K562 (cell line): ENCODE measurements around the gene SYT17. TPM values are rescaled to one million over a fixed set of nuclear protein-coding genes. Genes with fewer than 3 reads are reported as not detected.

Experiments used
- ATF1 ChIP-seq, 2 experiments: fragments of 450-650 bp in 1 of 2; IDR thresholded peaks; 2 replicates each; pipeline ENCODE4 v1.6.1; 2016; ENCODE audit warnings: missing compliant biosample characterization in 1 of 2, missing genetic modification characterization in 1 of 2
- ELK3 ChIP-seq: fragments of 450-650 bp; formaldehyde crosslinking; IDR thresholded peaks from 2 replicates; pipeline ENCODE4 v1.4.0; 2020; ENCODE audit warnings: mild to moderate bottlenecking
- NBN ChIP-seq: fragments of 450-650 bp; IDR thresholded peaks from 2 replicates; pipeline ENCODE4 v1.6.1; 2016; ENCODE audit warnings: low read depth, mild to moderate bottlenecking
- NR2C2 ChIP-seq, 2 experiments: fragments of 200-800 bp in 1 of 2; sonication (Bioruptor generic) in 1 of 2; sonication (generic) in 1 of 2; formaldehyde crosslinking in 1 of 2; IDR thresholded peaks; 2 replicates each; pipeline versions ENCODE4 v1.6.1 to v1.8.0; 2016 to 2022; ENCODE audit warnings: mild to moderate bottlenecking in 1 of 2, missing compliant biosample characterization in 1 of 2, missing genetic modification characterization in 1 of 2, missing genetic modification reagents in 1 of 2
- NR4A1 ChIP-seq, 2 experiments: fragments of 250-450 bp in 1 of 2; fragments of 450-650 bp in 1 of 2; sonication (Bioruptor Pico) in 1 of 2; IDR thresholded peaks; 2 replicates each; pipeline versions ENCODE4 v1.4.0 to v1.6.1; 2016 to 2020; ENCODE audit warnings: mild to moderate bottlenecking in 2 of 2, missing compliant biosample characterization in 1 of 2, missing genetic modification characterization in 1 of 2, moderate library complexity in 1 of 2
- PML ChIP-seq: IDR thresholded peaks from 2 replicates; pipeline ENCODE4 v1.6.1; 2012; ENCODE audit warnings: low read length, inconsistent platforms
- POLR3A ChIP-seq: IDR thresholded peaks from 2 replicates; pipeline ENCODE4 v1.6.1; 2011; ENCODE audit warnings: borderline replicate concordance, mild to moderate bottlenecking, moderate library complexity; ENCODE audit not compliant: insufficient read length, insufficient read depth; ENCODE audit errors: extremely low read depth
- POLR3G ChIP-seq: IDR thresholded peaks from 2 replicates; pipeline ENCODE4 v1.6.1; 2011; ENCODE audit not compliant: insufficient read length, insufficient replicate concordance; ENCODE audit errors: extremely low read depth
- RAD21 ChIP-seq, 2 experiments: fragments of 250-450 bp in 1 of 2; fragments of 450-650 bp in 1 of 2; sonication (Bioruptor Pico) in 1 of 2; formaldehyde crosslinking in 1 of 2; IDR thresholded peaks in 1 of 2; conservative IDR thresholded peaks in 1 of 2; 2 replicates each; pipeline versions ENCODE4 v1.4.0 to v1.8.0; 2020 to 2022; ENCODE audit warnings: mild to moderate bottlenecking in 2 of 2, moderate library complexity in 1 of 2
- WHSC1 ChIP-seq: IDR thresholded peaks from one replicate; pipeline ENCODE4 v1.6.1; 2012; ENCODE audit warnings: low read length, control low read depth, inconsistent platforms
- ZNF239 ChIP-seq: fragments of 250-450 bp; sonication (Bioruptor Pico); IDR thresholded peaks from 2 replicates; pipeline ENCODE4 v1.4.0; 2020; ENCODE audit warnings: mild to moderate bottlenecking
- polyA plus RNA-seq, 8 experiments: library from polyadenylated mRNA; depleted of rRNA in 4 of 8; stranded (reverse) in 5 of 8; unstranded in 3 of 8; fragments of >200 nt; fragmentation: Nextera tagmentation in 2 of 8; fragmentation: Illumina TruSeq in 1 of 8; extraction: Ambion mirVana in 2 of 8; extraction: Trizol in 1 of 8; gene quantifications; 2 replicates each; pipeline versions ENCODE4 v1.2.1 to v1.2.3, GENCODE V29; 2011 to 2014; ENCODE audit warnings: inconsistent platforms in 1 of 8, missing spikeins in 1 of 8
- total RNA-seq, 7 experiments: library from RNA; depleted of rRNA in 6 of 7; stranded (reverse); fragments of >200 nt in 6 of 7; fragmentation: Illumina TruSeq in 2 of 7; extraction: Trizol in 2 of 7; gene quantifications; 2 replicates each; pipeline versions ENCODE4 v1.2.1 to v1.2.3, GENCODE V29; 2011 to 2021; ENCODE audit warnings: low replicate concordance in 1 of 7
- TF ChIP-seq, protein P1 (sequence below), 2 experiments: fragments of 450-650 bp; formaldehyde crosslinking in 1 of 2; IDR thresholded peaks; 2 replicates each; pipeline versions ENCODE4 v1.4.0 to v1.6.1; 2014 to 2020; ENCODE audit warnings: mild to moderate bottlenecking in 2 of 2, borderline replicate concordance in 1 of 2, low read depth in 1 of 2
- TF ChIP-seq, protein P2 (sequence below): sonication (generic); formaldehyde crosslinking; IDR thresholded peaks from 2 replicates; pipeline ENCODE4 v1.8.0; 2022; ENCODE audit warnings: mild to moderate bottlenecking, missing genetic modification reagents

SYT17 gene
- total and polyA plus RNA-seq, 9 of the 15 experiments (the other 6 are each of a cell fraction or from before 2014, with no cell fraction given) = not detected

DNA sequence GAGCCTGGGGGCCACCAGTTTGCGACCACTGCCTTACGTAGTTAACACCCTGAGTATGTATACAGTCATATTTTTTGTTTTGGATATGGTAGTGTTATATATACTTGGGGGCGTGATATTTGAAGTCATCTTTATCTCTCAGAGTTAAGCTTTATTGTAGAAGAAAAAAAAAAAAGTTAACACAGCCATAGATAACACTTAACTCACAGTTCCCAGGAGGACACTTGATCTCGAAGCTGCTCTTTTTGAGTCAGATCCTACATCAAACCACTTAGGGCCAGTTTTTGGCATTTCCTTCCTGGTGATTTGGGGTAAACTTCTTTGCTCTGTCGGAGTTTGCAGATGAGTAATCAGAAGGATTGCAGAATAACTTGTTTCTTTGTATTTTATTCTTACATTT, 48.5 kb upstream of the SYT17 start (continued):
- TF ChIP-seq, protein P1, sequence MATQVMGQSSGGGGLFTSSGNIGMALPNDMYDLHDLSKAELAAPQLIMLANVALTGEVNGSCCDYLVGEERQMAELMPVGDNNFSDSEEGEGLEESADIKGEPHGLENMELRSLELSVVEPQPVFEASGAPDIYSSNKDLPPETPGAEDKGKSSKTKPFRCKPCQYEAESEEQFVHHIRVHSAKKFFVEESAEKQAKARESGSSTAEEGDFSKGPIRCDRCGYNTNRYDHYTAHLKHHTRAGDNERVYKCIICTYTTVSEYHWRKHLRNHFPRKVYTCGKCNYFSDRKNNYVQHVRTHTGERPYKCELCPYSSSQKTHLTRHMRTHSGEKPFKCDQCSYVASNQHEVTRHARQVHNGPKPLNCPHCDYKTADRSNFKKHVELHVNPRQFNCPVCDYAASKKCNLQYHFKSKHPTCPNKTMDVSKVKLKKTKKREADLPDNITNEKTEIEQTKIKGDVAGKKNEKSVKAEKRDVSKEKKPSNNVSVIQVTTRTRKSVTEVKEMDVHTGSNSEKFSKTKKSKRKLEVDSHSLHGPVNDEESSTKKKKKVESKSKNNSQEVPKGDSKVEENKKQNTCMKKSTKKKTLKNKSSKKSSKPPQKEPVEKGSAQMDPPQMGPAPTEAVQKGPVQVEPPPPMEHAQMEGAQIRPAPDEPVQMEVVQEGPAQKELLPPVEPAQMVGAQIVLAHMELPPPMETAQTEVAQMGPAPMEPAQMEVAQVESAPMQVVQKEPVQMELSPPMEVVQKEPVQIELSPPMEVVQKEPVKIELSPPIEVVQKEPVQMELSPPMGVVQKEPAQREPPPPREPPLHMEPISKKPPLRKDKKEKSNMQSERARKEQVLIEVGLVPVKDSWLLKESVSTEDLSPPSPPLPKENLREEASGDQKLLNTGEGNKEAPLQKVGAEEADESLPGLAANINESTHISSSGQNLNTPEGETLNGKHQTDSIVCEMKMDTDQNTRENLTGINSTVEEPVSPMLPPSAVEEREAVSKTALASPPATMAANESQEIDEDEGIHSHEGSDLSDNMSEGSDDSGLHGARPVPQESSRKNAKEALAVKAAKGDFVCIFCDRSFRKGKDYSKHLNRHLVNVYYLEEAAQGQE (IDR thresholded peaks at IDR 0.05; ENCODE audit: borderline replicate concordance) = peak; percentile 28; the same call in 1 of the 2 replicates
- TF ChIP-seq, protein P1 (CRISPR knock-in tag; IDR thresholded peaks at IDR 0.05; ENCODE audit: low read depth) = no peak
- no peak for TF ChIP-seq ZNF239 (CRISPR knock-in tag)
- no peak for TF ChIP-seq POLR3G
- no peak for TF ChIP-seq RAD21 (CRISPR knock-in tag; conservative IDR thresholded peaks at IDR 0.05 in 1 of 2, IDR thresholded peaks at IDR 0.05 in 1 of 2)
- TF ChIP-seq, protein P2, sequence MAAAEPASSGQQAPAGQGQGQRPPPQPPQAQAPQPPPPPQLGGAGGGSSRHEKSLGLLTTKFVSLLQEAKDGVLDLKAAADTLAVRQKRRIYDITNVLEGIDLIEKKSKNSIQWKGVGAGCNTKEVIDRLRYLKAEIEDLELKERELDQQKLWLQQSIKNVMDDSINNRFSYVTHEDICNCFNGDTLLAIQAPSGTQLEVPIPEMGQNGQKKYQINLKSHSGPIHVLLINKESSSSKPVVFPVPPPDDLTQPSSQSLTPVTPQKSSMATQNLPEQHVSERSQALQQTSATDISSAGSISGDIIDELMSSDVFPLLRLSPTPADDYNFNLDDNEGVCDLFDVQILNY (CRISPR knock-in tag) = no peak
- no peak for TF ChIP-seq NR4A1 (CRISPR knock-in tag; IDR thresholded peaks at IDR 0.05)
- 0 out of 2 replicates have a peak, but pooled peaks have one; percentile 17 for TF ChIP-seq NR4A1 (tag; IDR thresholded peaks at IDR 0.05)
- peak; percentile 25; the same call in 1 of the 2 replicates for TF ChIP-seq NBN
- no peak for TF ChIP-seq ELK3 (CRISPR knock-in tag)
- no peak for TF ChIP-seq NR2C2 (CRISPR knock-in tag; IDR thresholded peaks at IDR 0.05)
- TF ChIP-seq NR2C2 (tag; IDR thresholded peaks at IDR 0.05) = 0 out of 2 replicates have a peak, but pooled peaks have one; percentile 19
- no peak for TF ChIP-seq POLR3A
- TF ChIP-seq WHSC1 = no peak
- TF ChIP-seq ATF1 (CRISPR knock-in tag; IDR thresholded peaks at IDR 0.05) = no peak
- 0 out of 2 replicates have a peak, but pooled peaks have one; percentile 3 for TF ChIP-seq ATF1 (tag; IDR thresholded peaks at IDR 0.05)
- 0 out of 2 replicates have a peak, but pooled peaks have one; percentile 12 for TF ChIP-seq PML
